ENCODE data around the gene C1orf21.

The C1orf21 gene

DNA sequence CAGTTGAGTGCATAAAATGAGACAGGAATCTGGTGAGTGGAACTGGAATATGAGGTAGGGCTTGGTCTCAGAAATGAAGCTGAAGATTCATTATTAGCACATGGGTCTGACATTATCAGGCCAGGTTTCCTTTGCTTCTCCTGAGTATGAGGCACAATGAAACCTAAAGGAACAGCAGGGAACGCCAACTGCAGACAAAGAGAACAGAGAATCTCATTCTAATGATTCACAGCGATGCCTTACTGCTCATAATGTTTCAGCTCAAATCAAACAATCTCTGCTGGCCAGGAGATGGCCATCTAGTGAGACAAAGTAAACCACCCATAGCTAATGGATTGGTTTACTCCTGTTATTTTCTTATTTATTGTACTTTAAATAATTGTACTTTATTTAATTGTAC, 133.5 kb downstream of the C1orf21 start:
- no peak for DNase-seq (ENCODE audit: low read depth)

GRCh38 chr1:184524248-184524647, 137.4 kb downstream of the C1orf21 start:
- peak; percentile 13 for DNase-seq (ENCODE audit: low read depth)

DNA sequence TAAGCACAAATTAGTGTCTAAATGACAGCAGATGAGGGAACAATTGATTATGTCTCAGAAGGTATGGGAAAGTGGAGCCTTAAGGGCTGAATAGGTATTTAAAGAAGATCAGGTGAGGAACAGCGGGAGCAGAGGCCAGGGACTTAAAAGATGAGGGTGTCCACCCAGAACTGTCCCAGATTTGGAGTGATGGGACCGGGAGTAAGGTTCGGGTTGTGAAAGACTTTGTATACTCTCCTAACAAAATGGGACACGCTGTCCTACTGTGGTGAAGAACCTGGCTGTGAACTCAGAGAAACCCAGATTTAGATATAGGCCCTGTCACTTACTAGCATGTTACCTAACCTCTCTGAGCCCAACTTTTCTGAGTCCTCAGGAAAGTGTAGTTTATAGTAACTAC, 140.6 kb downstream of the C1orf21 start:
- DNase-seq (ENCODE audit: low read depth) = no peak

GRCh38 chr1:184530226-184530625, 143.4 kb downstream of the C1orf21 start:
- no peak for DNase-seq (ENCODE audit: low read depth)

DNA sequence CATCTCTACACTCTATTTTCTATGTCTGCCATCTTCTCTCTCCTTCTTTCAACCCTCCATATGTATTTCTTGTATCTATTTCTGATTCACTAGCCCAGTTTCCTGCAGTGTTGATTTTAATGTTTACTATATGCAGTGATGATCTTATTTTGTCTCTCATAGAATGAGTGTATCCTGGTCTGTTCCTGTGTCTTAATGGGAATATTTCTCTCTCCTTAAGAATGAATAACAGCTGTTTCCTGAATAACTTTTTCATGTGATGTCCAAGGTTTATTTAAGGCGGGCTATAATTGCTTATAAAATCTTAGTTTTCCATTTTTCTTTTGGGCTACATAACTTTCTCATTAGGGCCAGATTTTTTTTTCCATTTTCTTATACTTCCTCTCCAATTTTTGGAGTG, 144.5 kb downstream of the C1orf21 start:
- DNase-seq (ENCODE audit: low read depth) = no peak

DNA sequence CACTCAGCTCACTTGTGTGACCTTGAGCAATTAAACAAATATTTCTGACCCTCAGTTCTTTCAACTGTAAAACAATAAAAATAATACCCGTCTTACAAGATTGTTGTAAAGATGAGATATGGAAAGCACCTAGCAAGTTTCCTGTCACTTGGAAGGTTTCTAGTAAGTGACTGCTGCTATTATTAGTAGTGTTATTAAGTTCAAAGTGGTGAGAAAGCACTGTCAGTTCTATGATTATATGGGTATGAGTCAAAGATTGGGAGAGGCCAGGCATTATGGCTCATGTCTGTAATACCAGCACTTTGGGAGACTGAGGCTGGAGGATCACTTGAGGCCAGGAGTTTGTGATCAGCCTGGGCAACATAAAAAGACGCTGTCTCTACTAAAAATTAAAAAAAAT, 145.4 kb downstream of the C1orf21 start:
- DNase-seq (ENCODE audit: low read depth) = no peak

DNA sequence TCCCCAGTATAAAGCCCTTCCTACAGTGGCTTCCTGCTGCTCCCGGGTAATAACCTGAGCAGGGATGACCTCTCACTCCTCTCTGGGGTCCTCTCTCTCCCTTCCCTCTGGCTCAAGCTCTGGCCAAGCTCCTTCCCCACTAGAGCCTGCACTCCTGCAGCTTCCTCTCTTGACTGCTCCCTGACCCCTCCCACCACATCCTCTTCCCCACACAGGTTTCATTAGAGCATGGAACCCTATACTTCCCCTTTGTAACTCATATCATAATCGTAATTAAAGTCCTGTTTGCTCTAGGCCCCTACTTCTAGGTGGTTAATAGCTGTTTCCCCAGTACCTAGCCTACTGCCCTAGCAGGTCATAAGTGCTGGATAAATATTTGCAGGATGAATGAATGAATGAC, 146.2 kb downstream of the C1orf21 start:
- no peak for DNase-seq (ENCODE audit: low read depth)

DNA sequence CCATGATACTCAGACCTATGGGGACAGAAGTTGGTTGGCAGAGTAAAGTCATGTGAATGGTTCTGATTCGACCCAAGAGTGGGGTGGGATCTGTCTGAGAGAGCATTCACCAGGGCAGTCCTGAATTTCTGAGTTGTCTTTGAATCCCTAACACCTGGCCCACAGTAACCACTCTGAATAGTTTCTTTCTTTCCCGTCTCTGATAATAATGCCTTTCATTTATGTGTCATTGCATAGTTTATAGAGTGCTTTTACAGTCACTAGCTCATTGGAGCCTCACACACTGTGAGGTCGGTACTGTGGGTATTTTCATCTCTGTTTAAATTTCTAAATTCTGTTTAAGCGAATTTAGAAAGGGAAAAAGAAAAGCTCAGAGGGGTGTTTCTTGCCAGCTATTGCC, 147.1 kb downstream of the C1orf21 start:
- no peak for DNase-seq (ENCODE audit: low read depth)

- DNase-seq (ENCODE audit: low read depth) = no peak
These were observed 147.9 kb downstream of the C1orf21 start for GRCh38 chr1:184534690-184535089.

DNA sequence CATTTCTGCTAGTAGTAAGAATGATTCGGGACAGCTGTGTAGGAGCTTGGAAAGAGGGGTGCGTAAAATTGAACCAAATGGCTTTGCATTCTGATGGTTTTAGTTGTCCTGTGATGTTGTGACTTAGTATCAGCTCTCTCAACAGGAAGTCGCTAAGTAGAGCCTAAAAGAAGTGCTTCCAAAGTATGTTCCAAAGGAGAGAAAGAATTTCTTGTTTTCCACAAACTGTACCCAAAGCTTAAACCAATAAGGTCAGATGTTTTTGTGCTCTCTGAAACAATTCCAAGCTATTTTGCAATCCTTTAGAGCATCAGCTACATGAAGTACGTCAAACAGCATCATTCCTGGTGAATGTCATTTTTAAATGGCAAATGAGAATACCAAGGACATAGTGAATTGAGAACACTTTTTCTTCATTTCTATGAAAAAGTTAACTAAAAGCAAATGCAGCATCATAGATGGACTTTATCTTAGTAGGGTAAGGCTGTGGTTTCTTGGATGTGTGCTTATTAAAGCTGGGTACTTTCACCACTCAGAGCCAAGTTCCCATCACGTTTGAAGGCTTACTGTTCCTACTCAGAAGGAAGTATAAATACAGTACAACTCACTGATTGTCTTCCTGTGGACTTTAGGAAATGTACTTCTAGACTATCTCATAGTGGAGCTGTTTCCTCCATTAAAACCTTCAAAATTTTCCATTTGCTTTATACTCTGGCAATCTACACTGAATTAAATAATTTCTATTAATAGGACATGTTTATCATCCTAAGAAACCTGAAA, 148.6 kb downstream of the C1orf21 start:
- peak; percentile 66 for DNase-seq (ENCODE audit: low read depth)

- no peak for DNase-seq (ENCODE audit: low read depth)
These were observed 149.6 kb downstream of the C1orf21 start for GRCh38 chr1:184536246-184536985.

GRCh38 chr1:184539580-184539979, 152.8 kb downstream of the C1orf21 start:
- DNase-seq (ENCODE audit: low read depth) = no peak

DNA sequence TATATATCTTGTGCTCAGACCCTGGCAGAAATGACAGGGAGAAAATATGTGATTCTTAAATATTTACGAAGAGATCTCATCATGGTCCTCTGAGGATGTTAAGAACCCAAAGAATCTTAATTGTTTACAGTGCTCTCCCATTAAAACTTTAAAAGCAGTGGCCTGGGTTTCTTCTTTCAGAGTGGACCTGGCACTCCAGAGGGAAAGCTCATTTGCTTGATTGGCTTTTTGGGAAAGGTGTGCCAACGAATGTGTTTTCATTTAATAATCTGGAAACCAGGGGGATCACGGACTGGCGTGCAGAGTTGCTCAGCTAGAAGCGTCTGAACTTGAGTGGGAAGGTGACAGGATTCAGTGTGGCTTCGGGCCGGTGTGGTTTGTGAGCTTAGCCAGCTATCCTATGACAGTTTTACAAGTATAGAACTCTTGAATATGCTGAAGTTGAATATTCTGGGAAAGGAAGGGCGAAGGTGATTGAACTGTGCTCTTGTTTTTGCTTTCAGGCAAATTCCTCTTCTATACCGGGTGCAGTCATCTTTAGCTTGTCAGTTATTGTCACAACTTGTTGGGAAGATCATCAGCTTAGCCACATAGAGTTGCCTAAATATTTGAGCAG, 154.8 kb downstream of the C1orf21 start:
- no peak for DNase-seq (ENCODE audit: low read depth)

DNA sequence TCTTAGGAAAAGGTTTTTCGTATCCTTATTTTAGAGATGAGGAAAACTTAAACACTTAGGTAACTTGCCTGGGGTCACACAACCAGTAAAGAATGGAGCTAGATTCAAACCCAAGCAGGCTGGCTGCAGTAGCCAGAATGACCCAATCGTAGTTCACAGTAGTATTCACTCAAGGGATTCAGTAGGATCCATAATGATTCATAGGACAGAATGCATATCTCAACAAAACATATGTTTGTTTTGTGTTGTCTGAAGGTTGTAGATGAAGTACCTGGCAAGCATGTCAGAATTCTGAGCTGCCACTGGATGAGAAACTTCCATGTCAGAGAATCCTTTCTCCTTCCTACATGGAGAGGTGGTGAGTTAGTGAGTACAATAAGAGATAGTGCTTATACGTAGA, 155.5 kb downstream of the C1orf21 start:
- DNase-seq (ENCODE audit: low read depth) = no peak

DNA sequence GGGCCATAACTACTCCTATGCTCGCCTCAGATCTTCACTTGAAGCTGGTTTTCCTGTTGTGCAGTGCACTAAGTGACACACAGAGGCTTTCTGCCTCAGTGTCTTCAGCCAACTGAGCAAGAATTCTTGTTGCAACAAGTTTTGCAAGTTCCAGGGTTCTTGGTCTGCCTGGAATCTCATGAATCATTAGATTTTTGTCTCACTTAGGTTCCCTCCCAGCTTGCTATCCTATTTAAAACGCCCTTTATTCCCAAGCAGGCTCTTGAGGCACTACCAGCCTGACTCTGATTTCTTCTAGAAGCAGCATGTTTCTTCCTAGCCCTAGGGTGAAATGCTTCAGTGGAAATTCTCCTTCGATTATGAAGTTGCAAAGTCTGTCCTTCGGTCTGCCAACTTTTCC, 158.8 kb downstream of the C1orf21 start:
- DNase-seq (ENCODE audit: low read depth) = no peak

- DNase-seq (ENCODE audit: low read depth) = no peak
These were observed 165.6 kb downstream of the C1orf21 start for GRCh38 chr1:184552446-184552845.

DNA sequence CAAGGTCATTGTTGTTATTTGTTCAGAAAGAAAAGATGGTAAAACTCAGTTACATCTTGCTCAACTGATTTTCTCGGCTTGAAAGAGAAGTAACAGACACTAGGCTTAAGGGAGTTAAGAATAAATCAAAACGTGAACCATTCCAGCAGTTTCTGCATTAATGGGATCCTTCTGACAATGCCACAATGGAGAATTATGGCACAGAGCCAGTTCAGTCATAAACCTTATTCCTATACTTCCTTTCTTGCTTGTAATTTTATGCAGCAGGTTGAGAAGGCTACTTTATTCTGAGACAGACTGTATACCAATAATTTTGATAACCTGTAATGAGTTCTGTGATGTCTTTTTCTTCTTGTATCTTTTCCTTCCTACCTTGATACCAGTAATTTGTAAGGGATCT, 167.0 kb downstream of the C1orf21 start:
- DNase-seq (ENCODE audit: low read depth) = no peak

DNA sequence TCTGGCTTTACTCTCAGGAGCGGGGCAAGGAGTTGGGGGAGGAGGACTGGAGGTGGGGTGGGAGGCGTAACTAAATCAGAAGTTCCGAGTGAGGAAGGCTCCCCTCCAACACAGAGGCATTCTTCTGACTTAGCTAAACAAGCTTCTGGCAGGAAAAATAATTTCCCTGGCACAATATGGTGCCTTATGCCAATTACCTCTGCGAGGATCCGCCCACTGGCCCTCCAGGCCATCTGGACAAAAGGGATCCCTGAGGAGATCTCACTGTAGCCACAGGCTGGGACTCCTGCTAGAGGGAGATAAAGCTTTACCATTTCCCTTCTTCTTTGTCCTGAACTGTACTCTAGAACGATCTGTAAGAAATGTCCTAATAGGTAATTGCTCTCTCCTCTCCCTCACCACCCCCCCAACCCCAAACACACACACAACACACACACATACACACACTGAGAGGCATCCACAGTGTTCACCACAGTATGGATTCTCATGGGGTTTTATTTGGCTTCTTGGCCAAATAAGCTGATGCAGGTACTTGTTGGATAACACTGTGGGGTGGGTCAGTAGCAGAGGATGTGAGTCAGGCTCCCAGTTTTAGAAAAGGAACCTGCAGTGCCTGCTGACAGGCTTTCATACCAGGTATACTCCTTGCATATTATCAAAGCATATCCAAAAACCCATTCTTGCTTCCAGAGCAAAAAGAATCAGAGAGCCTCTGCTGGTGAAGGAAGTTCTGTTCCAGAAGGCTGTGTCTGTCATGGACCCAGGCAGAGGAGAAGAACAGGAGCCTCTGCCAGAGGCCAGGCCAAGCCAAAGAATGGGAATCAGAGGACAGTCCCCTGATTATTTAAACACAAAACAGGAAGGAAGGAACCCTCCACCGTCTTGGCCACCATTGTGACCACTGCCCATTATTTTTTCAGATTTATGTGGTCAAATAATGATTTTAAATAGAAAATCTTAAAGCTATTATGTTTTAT, 169.1 kb downstream of the C1orf21 start:
- no peak for DNase-seq (ENCODE audit: low read depth)

- no peak for DNase-seq (ENCODE audit: low read depth)
These were observed 169.8 kb downstream of the C1orf21 start for GRCh38 chr1:184556665-184557064.

DNA sequence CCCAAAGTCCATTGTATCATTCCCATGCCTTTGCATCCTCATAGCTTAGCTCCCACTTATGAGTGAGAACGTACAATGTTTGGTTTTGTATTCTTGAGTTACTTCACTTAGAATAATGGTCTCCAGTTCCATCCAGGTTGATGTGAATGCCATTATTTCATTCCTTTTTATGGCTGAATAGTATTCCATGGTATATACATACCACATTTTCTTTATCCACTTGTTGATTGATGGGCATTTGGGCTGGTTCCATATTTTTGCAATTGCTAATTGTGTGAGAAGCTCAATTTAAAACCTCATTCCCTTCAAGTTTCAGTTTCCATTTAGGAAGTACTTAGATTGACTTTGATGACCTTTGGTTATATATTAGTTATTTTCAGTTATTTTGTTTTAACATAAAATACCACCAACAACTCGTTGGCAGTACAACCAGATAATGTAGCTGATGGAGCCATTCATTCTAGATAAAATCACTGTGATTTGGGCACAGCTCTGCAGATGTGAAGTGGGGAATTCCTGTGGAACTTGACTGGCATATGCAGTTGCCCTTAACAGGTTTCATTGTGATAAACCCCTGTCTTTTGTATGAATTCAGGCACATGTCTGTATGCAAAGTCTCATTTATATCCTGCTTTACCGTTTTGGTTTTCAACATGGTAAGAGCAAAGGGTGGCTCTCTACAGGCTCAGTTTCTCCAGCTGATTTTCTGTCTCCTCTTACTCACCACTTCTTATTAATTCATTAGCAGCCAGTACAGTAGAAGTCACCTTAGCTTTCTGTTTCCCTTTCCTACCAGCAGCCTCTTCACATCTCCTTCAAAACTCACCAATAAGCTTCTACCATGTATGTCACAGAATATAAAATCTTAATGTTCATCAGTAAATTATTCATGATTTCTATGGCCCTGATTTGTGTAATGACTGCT, 170.9 kb downstream of the C1orf21 start:
- DNase-seq (ENCODE audit: low read depth) = no peak

- no peak for DNase-seq (ENCODE audit: low read depth)
These were observed 171.9 kb downstream of the C1orf21 start for GRCh38 chr1:184558691-184559090.
